GM12872 (cell line): Measurements from ENCODE around the gene RC3H1.

Experiments used
- TF ChIP-seq, protein P1 (sequence below): IDR thresholded peaks from 3 replicates; pipeline ENCODE4 v1.5.1; 2011; ENCODE audit warnings: low read depth, mild to moderate bottlenecking, low read length, moderate library complexity; ENCODE audit not compliant: insufficient read depth

The RC3H1 gene

DNA sequence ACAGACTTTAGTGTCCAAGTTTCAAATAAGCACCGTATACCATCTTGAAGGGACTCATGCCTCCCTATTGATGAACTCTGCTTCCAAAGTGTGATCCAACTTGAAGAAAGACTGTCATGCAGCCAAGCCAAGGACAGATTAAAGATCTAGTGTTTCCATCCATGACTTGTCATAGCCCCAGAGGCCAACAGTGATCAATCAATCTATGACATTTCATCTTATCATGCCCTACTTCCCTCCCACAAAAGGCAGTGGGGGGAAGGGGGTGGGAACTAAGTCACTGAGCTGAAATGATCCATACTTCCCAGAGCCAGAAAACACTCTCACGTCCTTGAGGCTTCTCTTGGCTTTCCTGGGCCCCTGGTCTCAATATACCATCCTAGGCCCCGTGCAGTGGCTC lies 109.0 kb downstream of the RC3H1 start:
- TF ChIP-seq, protein P1, sequence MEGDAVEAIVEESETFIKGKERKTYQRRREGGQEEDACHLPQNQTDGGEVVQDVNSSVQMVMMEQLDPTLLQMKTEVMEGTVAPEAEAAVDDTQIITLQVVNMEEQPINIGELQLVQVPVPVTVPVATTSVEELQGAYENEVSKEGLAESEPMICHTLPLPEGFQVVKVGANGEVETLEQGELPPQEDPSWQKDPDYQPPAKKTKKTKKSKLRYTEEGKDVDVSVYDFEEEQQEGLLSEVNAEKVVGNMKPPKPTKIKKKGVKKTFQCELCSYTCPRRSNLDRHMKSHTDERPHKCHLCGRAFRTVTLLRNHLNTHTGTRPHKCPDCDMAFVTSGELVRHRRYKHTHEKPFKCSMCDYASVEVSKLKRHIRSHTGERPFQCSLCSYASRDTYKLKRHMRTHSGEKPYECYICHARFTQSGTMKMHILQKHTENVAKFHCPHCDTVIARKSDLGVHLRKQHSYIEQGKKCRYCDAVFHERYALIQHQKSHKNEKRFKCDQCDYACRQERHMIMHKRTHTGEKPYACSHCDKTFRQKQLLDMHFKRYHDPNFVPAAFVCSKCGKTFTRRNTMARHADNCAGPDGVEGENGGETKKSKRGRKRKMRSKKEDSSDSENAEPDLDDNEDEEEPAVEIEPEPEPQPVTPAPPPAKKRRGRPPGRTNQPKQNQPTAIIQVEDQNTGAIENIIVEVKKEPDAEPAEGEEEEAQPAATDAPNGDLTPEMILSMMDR, result no peak

DNA sequence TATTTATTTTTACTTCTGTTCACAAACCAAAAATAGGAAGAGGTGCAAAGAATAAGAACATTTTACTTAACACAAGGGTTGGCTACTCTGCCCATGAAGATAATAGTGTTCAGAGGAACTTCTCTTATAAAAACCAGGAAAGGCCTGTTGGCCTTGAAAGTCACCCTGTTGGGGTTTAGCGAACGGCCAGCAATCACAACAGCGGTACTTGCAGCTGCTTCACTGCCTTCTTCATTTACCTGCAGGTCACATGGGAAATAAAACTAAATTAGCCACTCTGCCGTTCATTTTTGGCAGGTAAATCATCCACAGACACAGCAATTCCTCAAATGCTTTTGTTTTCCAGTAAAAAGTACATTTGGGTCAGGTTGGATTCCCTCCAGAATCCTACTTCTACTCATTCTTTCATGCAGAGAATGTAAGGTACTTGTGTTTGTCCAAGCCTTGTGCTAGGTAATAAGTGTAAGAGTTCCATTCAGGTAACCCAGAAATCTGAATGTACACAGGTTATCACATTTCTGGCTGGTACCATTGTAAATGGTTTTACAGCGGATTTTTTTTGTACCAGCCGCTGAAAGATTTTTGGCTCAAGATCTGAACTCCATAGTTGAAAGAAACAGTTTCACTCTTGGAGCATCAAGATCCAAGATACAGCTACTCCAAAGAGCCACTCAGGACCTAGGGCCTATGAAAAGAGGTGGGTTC lies 118.2 kb downstream of the RC3H1 start:
- TF ChIP-seq, protein P1, result no peak

DNA sequence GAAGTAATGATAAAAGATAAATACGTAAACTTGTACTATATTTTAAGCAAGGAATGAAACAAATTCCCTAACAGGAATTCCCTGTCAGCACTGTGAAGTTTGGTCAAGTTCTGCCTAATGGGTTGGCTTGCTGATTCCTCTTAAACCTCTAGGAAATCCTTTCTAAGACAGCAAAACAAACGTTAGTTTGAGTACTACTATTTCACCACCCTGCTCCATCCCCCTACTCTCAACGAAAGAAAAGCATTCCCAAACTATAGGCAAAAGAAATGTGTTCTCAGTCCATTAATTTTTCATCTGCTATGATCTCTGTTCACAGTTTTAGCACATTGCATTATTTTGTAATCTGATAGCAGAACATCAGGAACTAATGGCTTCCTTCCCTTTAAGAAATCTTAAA lies 121.2 kb downstream of the RC3H1 start:
- TF ChIP-seq, protein P1, result no peak

DNA sequence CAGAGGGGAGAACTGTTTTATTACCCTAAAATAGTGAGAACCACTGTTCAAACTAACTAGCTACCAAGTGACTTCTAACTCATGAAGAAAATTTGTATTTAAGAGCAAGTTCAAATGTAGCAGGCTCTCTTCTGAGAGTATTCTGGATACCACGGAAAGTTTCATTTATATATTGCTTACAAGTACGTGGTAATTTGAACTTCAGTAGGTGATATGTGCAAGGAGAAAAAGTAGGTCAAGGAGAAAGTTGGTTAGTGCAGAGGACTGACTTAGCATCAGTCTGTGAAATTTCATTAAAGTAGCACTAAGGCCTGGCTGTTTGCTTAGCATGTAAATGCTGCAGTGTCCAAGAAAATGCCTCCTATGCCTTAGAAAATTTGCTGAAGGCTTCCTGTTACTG lies 121.7 kb downstream of the RC3H1 start:
- TF ChIP-seq, protein P1, result no peak

DNA sequence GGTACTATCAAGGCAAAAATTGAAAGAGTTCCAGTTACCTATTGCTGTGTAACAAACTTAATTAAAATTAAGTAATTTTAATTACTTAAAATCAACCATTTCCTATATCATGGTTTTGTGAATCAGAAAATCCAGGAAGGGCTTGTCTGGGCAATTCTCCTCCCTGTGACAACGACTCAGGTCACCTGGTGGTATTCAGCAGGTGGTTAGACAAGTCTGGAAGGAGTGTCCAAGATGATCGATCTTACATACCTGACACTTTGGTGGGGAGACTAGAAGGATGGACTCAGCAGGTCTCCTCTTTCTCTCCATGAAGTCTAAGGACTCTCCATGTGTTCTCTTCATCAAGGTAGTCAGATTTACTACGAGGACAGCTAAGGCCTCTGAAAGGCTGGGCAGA lies 128.0 kb downstream of the RC3H1 start:
- TF ChIP-seq, protein P1, result no peak

DNA sequence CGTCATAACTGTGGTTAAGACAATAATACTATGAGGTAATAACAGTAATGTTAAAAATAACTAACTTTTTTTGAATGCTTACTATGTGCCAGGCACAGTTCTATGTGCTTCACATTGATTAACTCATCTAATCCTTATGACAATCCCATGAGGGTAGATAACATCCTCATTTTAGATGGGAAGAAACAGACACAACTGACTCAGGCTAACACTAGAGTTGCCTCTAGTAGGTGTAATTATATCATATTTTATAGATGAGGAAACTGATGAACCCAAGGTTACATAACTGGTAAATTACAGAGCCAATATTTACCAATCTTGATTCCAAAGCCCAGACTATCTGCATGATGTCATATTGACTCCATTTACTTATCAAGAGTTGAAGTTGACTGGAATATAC lies 128.5 kb downstream of the RC3H1 start:
- TF ChIP-seq, protein P1, result no peak

DNA sequence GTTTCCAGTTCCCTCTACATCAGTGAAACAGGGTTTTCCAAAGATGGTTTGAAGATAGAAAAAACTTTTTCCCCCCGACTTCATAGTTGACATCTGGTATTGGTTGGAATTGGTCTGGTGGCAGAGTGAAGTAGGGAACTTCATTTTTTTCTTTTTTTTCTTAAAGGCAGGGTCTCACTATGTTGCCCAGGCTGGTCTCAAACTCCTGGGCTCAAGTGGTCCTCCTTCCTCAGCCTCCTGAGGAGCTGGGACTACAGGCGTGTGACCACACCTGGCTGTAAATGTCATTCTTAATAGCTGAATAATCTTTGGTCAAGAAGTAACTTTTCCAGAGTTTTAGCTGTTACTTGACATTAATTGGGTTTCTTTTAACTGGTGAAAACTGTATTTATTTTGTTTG lies 132.3 kb downstream of the RC3H1 start:
- TF ChIP-seq, protein P1, result no peak

DNA sequence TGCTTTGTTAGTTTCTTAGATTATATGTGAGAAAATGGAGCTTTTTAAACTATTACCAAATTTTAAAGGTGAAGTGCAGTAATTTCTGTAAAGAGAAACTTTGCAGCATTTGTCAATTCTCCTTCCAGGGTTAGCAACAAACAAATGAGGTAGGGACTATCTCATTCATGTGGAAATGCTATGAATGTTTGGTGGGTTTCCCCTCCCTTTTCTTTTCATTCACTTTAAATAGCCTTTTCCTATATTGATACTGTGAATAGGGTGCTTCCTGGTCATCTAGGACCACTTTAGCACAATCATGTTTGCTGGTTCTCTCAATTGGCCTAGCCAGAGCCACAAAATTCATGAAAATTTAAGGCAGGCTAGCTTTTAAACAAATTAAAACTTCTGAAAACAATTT lies 133.4 kb downstream of the RC3H1 start:
- TF ChIP-seq, protein P1, result no peak
